HG03135 (cell line): ENCODE data around the gene RABL3.
"Not testable (repeated sequence)": the region's sequence is repeated elsewhere in the genome, so short reads cannot be mapped to it uniquely, and the experiment has no call there.

Experiments
- ATAC-seq: cut with Tn5 transposase; IDR thresholded peaks from one replicate; pipeline ENCODE4 v1.9.1; 2021; ENCODE audit warnings: mild to moderate bottlenecking, moderate library complexity; ENCODE audit not compliant: unreplicated experiment

RABL3 gene, protein sequence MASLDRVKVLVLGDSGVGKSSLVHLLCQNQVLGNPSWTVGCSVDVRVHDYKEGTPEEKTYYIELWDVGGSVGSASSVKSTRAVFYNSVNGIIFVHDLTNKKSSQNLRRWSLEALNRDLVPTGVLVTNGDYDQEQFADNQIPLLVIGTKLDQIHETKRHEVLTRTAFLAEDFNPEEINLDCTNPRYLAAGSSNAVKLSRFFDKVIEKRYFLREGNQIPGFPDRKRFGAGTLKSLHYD

DNA sequence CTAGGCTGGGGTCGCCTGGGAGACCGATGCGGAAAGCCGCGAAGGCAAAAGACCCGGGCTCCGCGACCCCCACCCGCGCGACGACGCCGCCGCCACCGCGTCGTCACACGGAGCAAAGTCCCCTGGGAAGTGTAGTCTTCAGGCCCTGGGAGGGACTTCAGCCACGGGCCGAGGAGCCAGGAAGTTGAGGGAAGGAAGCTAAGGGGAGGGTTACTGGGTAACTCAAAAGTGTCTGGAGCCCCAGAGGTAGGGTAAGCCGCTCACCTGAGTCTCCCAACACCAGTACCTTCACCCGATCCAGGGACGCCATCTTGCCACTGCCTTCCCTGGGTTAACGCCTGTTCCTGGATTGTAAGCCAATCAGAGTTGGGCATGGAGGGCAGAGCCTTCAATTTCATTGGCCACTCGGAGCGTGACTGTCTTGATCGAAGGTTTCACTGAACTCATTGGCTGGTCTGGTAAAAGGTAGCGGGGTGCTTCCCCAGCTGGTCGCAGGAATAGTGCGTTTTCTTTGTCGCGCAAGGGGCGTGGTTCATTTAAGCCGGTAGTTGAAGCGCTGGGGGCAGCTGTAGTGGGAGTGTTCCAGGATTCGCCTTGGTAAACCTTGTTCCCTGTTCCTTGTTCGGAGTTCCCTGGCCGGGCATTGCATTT lies at the start of gene RABL3, which contains the start of gene GTF2E1:
Gene RABL3, minus strand, starts transcription at position 319 of the 651 bp plus-strand sequence. Its CDS starts 9 bp downstream, at position 310.
Gene GTF2E1, plus strand, starts transcription at position 547 of the 651 bp plus-strand sequence. CDS start 7,809 bp downstream, outside the sequence.
- ATAC-seq, result peak; percentile 99

DNA sequence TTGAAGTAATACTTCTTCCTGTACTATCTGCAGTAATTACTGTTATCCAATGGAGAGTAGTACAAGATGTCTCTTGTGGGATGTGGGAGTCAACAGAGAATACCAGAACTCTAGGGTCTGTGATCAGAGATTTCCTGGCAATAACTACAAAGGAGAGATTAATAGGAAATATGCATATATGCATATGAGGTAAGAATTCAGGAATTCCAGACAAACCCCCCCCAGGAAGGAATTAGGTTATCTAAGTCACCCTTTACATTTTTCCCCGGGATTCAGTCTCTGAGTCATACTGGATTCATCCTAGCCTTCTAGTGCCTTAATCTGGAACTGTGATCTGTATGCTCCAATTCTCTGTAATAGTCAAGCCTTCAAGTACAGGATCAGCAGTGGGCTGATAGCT lies 49.6 kb upstream of the RABL3 start:
- ATAC-seq, result no peak

DNA sequence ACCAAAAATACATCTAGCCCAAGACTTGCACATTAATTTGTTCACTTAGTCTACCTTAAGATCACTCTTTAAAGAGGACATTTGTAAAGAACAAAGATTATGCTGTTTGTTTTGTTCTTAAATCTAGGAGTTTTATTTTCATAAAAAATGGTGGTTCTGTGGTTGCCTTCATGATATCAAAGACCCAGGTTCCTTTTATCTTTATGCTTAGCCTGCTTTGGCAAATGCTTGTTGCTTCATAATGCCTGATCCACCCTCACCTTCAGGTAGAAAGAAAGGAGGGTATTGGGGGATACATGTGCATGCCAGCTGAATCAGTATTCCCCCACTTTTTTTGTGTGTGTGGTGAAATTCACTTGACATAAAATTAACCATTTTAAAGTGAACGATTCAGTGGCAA lies 48.7 kb upstream of the RABL3 start:
- no peak for ATAC-seq

DNA sequence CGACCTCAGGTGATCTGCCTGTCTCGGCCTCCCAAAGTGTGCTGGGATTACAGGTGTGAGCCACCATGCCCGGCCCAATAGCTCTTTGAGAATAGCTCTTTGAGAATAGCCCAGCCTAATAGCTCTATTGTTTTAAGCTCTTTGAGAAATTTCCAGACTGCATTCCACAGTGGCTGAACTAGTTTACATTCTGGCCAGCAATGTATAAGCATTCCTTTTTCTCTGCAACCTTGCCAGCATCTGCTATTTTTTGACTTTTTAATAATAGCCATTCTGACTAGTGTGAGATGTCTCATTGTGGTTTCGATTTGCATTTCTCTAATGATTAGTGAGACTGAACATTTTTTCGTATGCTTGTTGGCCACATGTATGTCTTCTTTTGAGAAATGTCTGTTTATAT lies 43.5 kb upstream of the RABL3 start:
- ATAC-seq, result peak; percentile 72

DNA sequence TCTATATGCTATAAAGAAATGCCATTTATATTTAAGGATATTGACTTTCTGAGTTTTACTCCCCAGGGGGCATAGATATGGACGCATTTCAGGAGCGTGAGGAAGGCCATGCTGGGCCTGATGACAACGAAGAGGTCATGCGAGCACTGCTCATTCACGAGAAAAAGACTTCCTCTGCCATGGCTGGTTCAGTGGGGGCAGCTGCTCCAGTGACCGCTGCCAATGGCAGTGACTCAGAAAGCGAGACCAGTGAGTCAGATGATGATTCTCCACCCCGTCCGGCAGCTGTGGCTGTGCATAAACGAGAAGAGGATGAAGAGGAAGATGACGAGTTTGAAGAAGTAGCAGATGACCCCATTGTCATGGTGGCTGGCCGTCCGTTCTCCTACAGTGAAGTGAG lies 38.7 kb upstream of the RABL3 start:
- peak; percentile 90 for ATAC-seq

DNA sequence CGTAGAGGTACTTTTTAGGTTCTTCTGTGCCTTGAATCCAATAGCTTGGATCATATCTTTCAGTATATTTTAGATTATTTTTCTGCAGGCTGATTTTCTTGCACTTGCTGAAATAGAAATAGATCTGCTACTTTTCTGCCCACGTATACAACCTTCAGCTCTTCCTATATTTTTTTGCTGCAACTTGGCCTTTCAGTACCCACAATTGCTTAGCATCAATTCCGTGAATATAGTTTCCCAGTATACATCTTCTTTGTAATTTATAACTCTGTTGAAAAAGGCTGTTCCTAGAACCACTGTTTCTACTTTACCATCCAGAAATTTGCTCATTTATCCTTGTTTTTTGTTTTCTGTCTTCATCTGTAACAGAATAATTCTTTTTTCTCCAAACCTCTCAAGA lies 36.5 kb upstream of the RABL3 start:
- no peak for ATAC-seq

DNA sequence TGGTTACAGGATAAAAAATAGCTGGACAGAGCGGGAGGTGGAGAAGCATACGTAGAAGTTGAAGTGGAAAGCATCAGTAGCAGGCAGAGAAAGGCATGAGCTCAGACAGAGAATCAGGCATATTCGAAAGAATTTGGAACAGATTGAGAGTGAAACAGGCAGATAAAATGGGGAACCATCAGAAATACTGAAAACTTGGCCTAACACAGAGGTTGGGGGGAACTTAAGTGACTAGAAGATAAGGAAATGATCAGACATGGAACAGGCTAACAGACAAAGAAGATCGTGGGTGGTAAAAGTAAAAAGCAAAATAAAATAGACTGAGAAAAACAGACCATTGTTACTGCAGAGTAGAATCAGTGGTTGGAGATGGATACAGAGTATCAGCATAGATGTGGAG lies 33.1 kb upstream of the RABL3 start:
- ATAC-seq, result no peak

DNA sequence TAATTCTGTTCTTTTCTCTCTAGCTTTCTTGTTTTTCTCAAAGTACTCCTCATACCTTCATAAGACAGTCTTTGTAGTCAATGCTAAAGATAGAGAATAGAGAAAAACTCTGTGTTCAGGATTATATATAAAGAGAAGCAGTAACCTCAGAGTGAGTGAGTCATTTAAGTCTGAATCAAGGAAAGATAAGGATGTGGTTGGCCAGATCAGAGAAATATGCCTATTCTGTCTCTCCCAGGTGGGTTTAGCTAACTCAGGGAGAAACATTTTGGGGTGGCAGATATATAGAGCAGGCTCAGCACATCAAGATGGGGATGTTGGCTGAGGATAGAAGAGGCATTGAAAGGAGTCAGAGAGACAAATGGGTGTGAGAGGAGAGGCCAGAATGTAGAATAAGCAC lies 31.6 kb upstream of the RABL3 start:
- ATAC-seq, result peak; percentile 84

DNA sequence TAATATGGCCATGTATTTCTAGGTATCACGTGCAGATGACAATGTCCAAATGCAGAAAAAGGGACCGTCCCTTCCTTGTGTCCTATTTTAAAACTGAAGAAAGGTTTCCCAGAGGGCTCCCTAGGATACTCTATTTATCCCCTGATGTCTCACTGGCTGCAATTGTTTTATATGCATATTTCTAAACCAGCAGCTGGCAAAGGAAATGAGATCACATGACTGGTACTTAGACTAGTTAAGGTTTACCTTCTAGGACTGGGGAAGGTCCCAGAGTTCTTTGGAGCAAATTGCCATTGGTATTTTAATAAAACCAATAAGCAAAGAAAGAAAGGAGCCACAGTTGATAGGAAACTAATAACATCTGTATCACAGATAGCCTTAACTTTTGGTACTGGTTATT lies 29.8 kb upstream of the RABL3 start:
- ATAC-seq, result no peak

DNA sequence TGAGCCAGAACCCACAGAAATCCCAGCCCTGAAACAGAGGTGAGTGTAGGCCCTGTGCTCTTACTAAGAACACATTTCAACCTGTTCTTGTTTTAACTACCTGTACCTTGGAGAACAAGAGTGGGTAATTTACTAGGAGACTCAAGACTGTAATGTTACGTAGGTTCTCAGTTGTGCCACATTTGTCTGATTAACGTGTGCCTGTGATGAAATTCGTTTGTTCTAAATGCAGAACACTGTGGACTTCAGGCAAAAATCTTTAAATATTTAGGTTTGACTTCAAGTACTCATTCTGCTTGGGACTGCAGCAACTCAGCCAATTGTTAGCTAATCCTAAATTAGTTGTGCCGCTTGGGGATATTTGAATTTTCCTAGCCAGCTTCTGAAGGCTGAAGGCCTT lies 28.6 kb upstream of the RABL3 start:
- ATAC-seq, result no peak

DNA sequence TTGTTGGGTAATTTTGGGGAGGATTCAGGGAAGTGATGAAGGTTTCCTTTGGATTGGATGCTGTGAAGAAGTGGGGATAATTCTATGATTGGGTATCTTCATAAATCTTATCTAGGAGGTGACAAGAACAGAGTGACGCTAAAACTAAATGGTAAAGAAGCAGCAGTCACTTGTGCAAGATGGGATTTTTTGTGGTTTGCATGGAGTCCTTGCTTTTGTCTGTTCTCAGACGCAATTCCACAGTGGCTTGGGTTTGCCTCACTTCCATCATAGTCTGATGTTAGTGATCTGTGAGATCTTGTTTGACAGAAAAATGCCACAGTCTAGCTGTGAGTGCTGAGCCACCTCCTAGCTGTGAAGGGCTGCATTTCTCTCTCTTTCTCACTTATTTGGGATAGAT lies 27.1 kb upstream of the RABL3 start:
- no peak for ATAC-seq

DNA sequence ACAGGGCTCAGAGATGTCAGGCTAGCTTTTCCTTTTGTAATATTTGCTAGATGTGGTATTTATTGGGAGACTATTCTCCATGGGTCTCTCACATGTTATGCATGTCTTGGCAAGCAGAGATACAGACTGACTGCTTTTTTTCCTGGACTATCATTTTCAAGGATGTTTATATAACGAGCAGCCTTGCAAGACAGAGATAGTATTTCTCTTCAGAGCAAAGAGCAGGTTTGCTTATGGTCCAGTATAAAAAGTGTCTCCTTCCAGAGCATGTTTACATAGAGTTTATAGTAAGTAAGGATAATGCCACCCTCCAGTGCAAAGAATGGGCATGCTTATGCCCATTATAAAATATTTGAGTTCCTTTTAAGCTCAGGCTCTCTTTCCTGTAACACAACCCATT lies 24.8 kb upstream of the RABL3 start:
- ATAC-seq, result no peak

DNA sequence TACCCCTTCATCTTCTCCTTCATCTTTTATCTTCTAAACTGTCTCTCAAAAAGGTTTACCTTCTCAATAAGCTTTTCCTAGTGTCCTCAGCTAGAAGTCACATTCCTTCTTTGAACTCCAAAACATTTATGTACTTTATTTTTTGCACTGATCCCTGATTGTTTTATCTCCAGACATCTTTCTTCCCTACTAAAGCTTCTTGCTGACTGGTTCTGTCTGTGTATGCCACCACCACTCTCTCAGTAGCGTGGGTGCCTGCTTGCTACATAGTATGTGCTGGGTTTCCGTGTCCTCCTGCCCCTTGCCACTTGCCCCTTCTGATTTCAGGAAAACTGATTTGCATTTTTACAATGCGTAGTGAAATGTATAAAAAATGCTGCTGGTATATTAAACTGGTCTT lies 24.3 kb upstream of the RABL3 start:
- no peak for ATAC-seq

DNA sequence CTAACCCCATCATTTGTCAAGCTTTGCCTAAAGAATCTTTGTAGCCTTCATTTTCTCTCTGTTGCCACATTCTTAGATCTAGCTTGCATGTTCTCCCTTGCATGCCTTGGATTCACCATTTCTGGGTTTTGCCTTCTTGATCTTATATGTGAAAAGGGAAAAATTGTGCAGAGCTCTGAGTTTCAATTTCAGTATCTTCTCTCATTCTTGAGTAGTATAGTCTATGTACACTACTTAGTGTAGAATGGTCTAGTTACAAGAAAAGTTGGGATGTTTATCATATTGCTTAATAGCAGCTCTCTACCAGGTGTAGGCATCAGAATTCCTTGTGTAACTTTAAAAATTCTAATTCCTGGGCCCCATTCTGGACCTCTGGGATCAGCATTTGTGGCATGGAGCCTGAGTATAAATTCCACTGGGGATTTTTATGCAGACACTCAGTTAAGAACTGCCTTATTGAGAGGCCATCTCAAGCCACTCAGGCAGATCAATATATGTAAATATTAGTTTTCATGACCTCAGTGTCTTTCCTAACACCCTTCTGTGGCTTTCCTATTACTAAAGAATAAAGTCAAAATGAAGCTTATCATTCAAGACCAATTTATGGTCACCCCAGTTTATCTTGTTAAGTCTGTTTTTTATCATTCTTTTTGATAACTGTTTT lies 23.6 kb upstream of the RABL3 start:
- peak; percentile 57 for ATAC-seq

DNA sequence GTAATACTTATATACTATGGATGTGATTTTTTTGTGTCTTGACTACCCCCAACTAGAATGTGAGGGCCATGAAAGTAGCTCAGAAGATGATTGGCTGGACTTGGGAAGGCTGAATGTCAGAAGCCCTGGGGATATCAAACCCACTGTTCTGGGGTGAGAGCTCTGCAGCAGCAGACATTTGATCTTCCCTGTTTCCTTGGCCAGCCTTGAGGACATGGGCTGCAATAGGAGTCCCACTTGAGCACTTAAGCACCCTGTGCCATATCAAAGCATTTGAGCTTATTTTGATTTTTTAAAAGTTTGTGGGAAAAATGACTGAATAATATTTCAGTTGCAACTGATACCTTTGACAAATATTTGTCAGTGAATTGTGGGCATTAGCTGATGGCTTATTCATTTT lies 21.9 kb upstream of the RABL3 start:
- no peak for ATAC-seq

DNA sequence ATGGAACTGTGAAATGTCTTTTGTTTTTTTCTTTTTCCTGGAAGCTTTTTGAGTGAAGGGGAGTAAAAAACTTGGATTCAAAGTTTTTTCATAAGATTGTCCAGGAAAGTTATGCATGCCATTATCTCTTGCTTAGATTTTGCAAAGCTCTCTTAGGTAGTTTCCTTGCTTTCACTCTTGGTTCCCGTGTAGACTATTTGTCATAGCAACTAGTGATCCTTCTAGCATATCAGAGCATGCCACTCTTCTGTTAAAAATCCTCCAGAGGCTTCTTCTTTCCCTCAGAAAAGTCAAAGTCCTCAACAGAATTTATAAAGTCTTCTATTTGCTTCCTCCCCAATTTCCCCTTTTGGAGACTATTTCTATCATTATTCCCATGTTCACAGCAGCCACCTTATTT lies 21.3 kb upstream of the RABL3 start:
- ATAC-seq, result peak; percentile 82

DNA sequence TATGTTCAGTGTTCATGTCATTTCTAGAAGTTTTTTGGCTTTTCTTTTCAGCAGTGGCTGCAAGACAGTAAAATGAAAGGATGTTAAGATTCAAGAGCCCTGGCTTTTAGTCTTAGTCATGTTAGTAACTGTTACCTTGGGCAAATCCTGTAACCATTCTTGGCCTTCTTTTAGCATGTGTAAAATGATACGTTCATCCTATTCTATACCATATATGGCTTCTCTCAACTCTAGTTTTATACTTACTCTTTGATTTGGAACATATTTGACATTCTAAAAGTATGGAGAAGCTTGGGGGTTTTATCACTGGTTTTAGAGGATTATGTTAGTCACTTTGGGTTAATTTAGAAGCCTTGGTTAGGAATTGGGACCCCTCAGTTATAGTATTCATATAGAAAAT lies 20.3 kb upstream of the RABL3 start:
- ATAC-seq, result no peak

DNA sequence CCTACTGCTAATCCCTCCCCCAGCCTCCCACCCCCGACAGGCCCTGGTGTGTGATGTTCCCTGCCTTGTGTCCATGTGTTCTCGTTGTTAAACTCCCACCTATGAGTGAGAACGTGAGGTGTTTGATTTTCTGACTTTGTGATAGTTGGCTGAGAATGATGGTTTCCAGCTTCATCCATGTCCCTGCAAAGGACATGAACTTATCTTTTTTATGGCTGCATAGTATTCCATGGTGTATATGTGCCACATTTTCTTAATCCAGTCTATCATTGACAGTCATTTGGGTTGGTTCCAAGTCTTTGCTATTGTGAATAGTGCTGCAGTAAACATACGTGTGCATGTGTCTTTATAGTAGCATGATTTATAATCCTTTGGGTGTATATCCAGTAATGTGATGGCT lies 16.2 kb upstream of the RABL3 start:
- ATAC-seq, result not testable (repeated sequence)

DNA sequence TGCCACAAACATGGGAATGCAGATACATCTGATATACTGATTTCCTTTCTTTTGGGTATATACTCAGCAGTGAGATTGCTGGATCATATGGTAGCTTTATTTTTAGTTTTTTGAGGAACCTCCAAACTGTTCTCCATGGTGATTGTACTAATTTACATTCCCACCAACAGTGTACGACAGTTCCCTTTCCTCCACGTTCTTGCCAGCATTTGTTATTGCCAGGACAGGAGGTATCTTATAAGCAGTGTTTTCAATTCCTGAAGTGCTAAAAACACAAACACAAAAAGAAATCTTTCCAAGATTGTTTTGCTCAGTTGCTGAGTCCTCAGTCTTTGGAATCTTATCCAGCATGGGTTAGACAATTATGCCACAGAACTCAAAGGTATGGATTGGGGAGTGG lies 13.7 kb upstream of the RABL3 start:
- ATAC-seq, result no peak

DNA sequence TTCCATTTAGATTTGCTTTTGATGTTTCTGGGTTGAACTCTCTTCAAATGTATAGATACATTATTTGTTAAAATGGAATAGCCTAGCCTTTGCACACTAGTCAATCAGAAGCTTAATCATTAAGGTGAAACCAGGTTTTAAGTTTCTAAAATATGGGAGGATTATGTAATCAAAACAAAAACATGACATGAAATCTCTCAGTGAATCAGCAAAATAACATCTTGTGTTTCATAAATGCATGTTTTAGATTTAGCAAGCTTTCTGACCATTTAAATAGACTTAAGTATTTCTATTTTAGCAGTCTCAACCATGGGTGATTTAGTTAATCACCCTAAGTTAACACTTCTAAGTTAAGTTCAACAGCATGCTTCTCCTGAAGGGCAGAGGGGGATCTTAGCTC lies 11.5 kb upstream of the RABL3 start:
- no peak for ATAC-seq

DNA sequence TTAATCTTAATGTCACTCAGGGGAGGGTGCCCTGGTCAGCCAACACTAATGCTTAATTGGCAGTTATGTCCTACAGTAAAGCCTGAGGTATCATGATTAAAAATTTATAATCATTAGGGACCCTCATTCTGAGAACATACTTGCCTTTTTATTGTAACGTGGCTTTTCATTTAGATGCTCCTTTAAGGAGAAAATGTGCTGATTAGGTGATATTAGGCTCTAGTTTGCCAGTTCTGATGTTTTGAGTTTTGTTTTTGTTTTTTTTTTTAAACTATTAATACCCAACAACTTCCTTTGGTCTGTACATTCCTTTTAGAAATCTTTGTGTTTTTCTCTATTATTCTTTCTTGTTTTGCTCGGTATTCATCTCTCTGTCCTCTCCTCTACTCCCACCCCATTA lies 10.5 kb upstream of the RABL3 start:
- ATAC-seq, result no peak

DNA sequence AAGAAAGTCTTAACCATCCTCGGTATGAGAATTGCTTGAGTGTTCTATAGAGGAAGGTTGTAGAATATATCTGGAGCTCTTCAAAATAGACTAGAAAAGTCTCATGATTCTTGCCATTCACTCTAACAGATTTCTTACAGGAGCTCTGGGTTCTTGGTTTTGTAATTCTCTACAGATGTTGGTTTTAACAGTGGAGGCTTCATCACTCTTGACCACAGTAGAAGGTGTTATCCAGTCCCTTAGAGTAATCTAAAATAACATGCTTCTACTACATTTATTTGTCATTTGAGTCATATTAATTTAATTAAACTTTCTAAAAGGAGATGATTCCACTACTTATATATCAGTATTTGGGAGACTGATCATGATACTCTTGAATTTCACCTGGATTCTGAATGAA lies 9.9 kb upstream of the RABL3 start:
- ATAC-seq, result no peak
